Activated CD4-positive, alpha-beta memory T cell treated with anti-CD3 and anti-CD28 coated beads, Interleukin-2, amount 10 ng/mL, durations not matched to agents 7 days and 5 days (primary cell): ENCODE data around the gene NUDT22. TPM values are rescaled to one million over a fixed set of nuclear protein-coding genes. Genes with fewer than 3 reads are reported as not detected.
"Not testable (repeated sequence)": the region's sequence is repeated elsewhere in the genome, so short reads cannot be mapped to it uniquely, and the experiment has no call there.

Source experiments
- CTCF ChIA-PET: fragments of 350-600 bp; sonication (Branson Sonifier 250); formaldehyde crosslinking; loops from one replicate; lab custom pipeline; 2021; ENCODE audit warnings: antibody characterized with exemption, inconsistent platforms; lab: Charles Lee
- POLR2A ChIA-PET: fragments of 350-600 bp; sonication (Branson Sonifier 250); formaldehyde crosslinking; loops from one replicate; lab custom pipeline; 2021; ENCODE audit warnings: antibody characterized with exemption; lab: Charles Lee
- DNase-seq: peaks from one replicate; pipeline ENCODE4 v3.0.0-alpha.2; 2020
- H3K27ac Mint-ChIP-seq: one replicate; pipeline ENCODE4 v1.8.0; 2021; ENCODE audit warnings: mild to moderate bottlenecking, mixed read lengths
- H3K27me3 Mint-ChIP-seq: one replicate; pipeline ENCODE4 v1.8.0; 2021; ENCODE audit warnings: mixed read lengths
- H3K36me3 Mint-ChIP-seq: one replicate; pipeline ENCODE4 v1.8.0; 2021; ENCODE audit warnings: low read depth, mixed read lengths
- H3K4me1 Mint-ChIP-seq: one replicate; pipeline ENCODE4 v1.8.0; 2021; ENCODE audit warnings: mixed read lengths
- H3K4me3 Mint-ChIP-seq: one replicate; pipeline ENCODE4 v1.8.0; 2021; ENCODE audit warnings: mild to moderate bottlenecking, mixed read lengths
- H3K9me3 Mint-ChIP-seq: one replicate; pipeline ENCODE4 v1.8.0; 2021; ENCODE audit warnings: mixed read lengths
- total RNA-seq, 2 experiments: library from RNA; stranded (reverse); gene quantifications; one replicate each; pipeline ENCODE4 v1.2.3, GENCODE V29; 2021

The NUDT22 gene
- total RNA-seq, 2 experiments from 2014 or later, result 84.8 to 90.6 TPM

GRCh38 chr11:64246621-64246870 is 20.5 kb downstream of the NUDT22 start:
- POLR2A ChIA-PET, result interaction anchor here (0.7 to 11.2 kb wide), 13 partner anchors 9 to 1390 kb away, joined by 3 to 131 read pairs (median 14); partner anchors contain the start of genes BAD, CATSPERZ, DNAJC4 and ESRRA
- H3K9me3 Mint-ChIP-seq, result not testable (repeated sequence)

GRCh38 chr11:64246871-64247728 is 21.0 kb downstream of the NUDT22 start, which contains the start of gene PPP1R14B:
TSS of gene PPP1R14B (minus strand) at chr11:64246943. CDS start at chr11:64246673, 270 bp downstream.
- POLR2A ChIA-PET, result interaction anchor here (0.9 to 11.2 kb wide), 9 partner anchors 21 to 1391 kb away, joined by 3 to 131 read pairs (median 17); partner anchors contain the start of genes BAD, ESRRA, FERMT3 and NUDT22
- H3K36me3 Mint-ChIP-seq, result peaks cover 13% of the 10 kb centered on the region
- CTCF ChIA-PET, result interaction anchor here (1.0 to 2.8 kb wide), 5 partner anchors 8 to 56 kb away, joined by 3 to 14 read pairs (median 9); no protein-coding TSS in a partner anchor
- H3K27me3 Mint-ChIP-seq, result peaks cover 3% of the 10 kb centered on the region
- H3K4me3 Mint-ChIP-seq, result peak within 1 kb of the TSS; percentile 86
- H3K9me3 Mint-ChIP-seq, result no peaks in the 10 kb centered on the region
- peak; percentile 84 for DNase-seq
- H3K4me1 Mint-ChIP-seq, result peaks cover 53% of the 10 kb centered on the region
- peak within 1 kb of the TSS; percentile 85 for H3K27ac Mint-ChIP-seq

More at GRCh38 chr11:64246621-64246870, 20.5 kb downstream of the NUDT22 start:
- Mint-ChIP-seq H3K36me3 (peaks cover 13% of the 10 kb centered on the region), H3K4me1 (peaks cover 49% of the 10 kb centered on the region), H3K4me3 (peak overlapping the region; percentile 77)
- not testable (repeated sequence) for H3K27ac Mint-ChIP-seq, DNase-seq, H3K27me3 Mint-ChIP-seq
- CTCF ChIA-PET, result interaction anchor here (0.9 to 2.8 kb wide), 6 partner anchors 9 to 85 kb away, joined by 3 to 14 read pairs (median 6); no protein-coding TSS in a partner anchor

DNA sequence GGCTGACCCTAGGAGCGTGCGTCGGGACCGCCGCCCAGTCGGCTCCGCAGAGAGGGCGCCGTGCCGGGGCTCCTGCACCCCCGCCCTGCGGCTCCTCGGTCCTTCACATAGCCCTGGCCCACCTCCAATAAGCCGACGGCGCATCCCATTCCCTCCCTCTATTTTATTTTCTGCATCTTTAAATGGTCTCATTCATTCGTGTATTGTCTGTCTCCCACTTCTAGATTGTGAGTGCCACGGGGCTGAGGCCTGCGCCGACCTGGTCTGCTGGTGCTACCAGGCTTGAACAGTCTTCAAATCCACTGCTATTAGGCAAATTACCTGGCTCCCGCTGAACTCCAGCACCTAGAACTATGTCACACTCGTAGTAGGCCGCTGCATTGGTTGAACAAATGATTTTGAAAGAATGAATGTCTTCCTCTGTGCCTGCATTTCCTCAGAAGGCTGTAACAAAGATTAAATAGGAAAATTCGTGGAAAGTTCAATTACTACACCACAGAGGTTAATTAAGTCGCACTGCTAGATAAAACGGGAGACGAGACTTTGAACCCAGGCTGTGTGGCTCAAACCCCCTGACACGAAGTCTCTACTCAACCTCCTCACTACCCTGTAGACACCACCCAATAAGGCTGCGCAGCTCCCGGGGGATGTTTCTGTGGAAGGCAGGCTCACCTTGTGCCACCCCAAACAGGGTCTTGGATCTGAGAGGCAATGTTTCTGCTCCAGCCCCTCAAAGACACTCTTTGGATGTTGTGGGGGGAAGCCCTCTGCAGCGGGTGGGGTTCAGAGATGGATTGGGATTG is 21.9 kb downstream of the NUDT22 start:
- POLR2A ChIA-PET, result interaction anchor here (0.7 to 11.2 kb wide), 7 partner anchors 10 to 70 kb away, joined by 3 to 131 read pairs (median 19); partner anchors contain the start of genes ESRRA, FERMT3, NUDT22 and PRDX5
- Mint-ChIP-seq H3K36me3 (peaks cover 13% of the 10 kb centered on the region), H3K4me3 (peak overlapping the region; percentile 62), H3K9me3 (no peaks in the 10 kb centered on the region), H3K27me3 (peaks cover 3% of the 10 kb centered on the region), H3K4me1 (peaks cover 48% of the 10 kb centered on the region), H3K27ac (no peak overlapping the region)
- no peak for DNase-seq
- CTCF ChIA-PET, result interaction anchor here (1.5 to 4.7 kb wide), 2 partner anchors 21 to 42 kb away, joined by 4 to 34 read pairs; partner anchors contain the start of gene FERMT3

DNA sequence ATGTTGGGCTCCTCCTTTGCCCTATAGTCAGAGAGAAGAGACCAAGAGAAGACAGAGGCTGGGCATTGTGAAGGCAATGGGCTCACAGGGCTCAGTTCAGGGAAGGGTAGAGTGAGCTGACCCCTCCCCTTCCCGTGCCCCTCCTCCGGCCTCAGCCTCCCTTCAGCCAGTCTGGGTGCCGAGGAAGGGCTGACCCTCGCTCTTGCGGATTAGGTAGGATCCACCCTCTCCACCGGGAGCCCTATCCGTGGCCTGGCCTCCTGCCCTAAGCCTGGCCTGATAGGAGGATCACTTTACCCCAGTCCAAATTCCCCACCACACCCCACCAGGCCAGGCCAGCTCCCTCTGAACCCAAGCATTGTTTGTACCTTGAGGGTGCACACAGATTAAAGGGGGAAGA is 22.5 kb downstream of the NUDT22 start:
- peaks cover 3% of the 10 kb centered on the region for H3K27me3 Mint-ChIP-seq
- ChIA-PET CTCF (interaction anchor here (2.5 to 4.7 kb wide), 2 partner anchors 43 to 53 kb away, joined by 16 to 34 read pairs; partner anchors contain the start of gene FERMT3), POLR2A (interaction anchor here (0.7 to 11.2 kb wide), 3 partner anchors 10 to 43 kb away, joined by 3 to 131 read pairs (median 107); partner anchors contain the start of gene FERMT3)
- no peak overlapping the region for H3K27ac Mint-ChIP-seq
- peaks cover 45% of the 10 kb centered on the region for H3K4me1 Mint-ChIP-seq
- H3K4me3 Mint-ChIP-seq, result no peak overlapping the region
- DNase-seq, result no peak
- no peaks in the 10 kb centered on the region for H3K9me3 Mint-ChIP-seq
- peaks cover 8% of the 10 kb centered on the region for H3K36me3 Mint-ChIP-seq

DNA sequence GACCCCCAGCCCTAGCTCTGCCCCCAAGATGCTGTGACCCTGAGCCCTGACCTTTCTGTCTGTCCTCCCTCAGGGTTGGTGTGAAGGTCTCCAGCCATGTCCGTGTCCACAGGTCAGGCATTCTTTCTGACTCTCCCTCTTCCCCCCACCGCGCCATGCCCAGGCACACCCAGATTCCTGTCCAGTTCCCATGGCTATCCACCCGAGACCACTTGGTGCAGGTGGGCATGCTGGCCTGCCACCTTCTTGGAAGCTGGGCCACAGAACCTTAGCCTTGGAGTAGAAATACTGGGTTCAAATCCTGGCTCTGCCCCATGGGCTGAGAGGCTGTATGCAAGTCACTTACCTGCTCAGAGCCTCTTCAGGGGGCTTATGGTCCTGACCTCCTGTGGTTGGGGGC is 23.0 kb downstream of the NUDT22 start:
- Mint-ChIP-seq H3K4me3 (no peak overlapping the region), H3K36me3 (peaks cover 3% of the 10 kb centered on the region), H3K27me3 (peaks cover 3% of the 10 kb centered on the region), H3K9me3 (no peaks in the 10 kb centered on the region), H3K27ac (no peak overlapping the region), H3K4me1 (peaks cover 45% of the 10 kb centered on the region)
- POLR2A ChIA-PET, result interaction anchor here (0.7 to 11.2 kb wide), 4 partner anchors 8 to 43 kb away, joined by 3 to 131 read pairs (median 58); partner anchors contain the start of genes FERMT3 and FKBP2
- no peak for DNase-seq
- CTCF ChIA-PET, result interaction anchor here (2.0 to 4.7 kb wide), 4 partner anchors 8 to 52 kb away, joined by 16 to 34 read pairs (median 24); partner anchors contain the start of genes FERMT3 and FKBP2

- Mint-ChIP-seq H3K4me3 (peak overlapping the region; percentile 20), H3K27me3 (peaks cover 3% of the 10 kb centered on the region), H3K27ac (no peak overlapping the region), H3K36me3 (no peaks in the 10 kb centered on the region), H3K4me1 (peaks cover 41% of the 10 kb centered on the region), H3K9me3 (no peaks in the 10 kb centered on the region)
- ChIA-PET POLR2A (interaction anchor here (0.6 to 11.2 kb wide), 9 partner anchors 8 to 1713 kb away, joined by 3 to 131 read pairs (median 10); partner anchors contain the start of genes FERMT3, FKBP2, PRDX5 and STIP1), CTCF (interaction anchor here (1.1 to 4.7 kb wide), 12 partner anchors 8 to 82 kb away, joined by 3 to 34 read pairs (median 8); partner anchors contain the start of genes ESRRA, FERMT3, FKBP2 and GPR137)
- DNase-seq, result no peak
Measured at GRCh38 chr11:64249563-64250414, 23.7 kb downstream of the NUDT22 start.

DNA sequence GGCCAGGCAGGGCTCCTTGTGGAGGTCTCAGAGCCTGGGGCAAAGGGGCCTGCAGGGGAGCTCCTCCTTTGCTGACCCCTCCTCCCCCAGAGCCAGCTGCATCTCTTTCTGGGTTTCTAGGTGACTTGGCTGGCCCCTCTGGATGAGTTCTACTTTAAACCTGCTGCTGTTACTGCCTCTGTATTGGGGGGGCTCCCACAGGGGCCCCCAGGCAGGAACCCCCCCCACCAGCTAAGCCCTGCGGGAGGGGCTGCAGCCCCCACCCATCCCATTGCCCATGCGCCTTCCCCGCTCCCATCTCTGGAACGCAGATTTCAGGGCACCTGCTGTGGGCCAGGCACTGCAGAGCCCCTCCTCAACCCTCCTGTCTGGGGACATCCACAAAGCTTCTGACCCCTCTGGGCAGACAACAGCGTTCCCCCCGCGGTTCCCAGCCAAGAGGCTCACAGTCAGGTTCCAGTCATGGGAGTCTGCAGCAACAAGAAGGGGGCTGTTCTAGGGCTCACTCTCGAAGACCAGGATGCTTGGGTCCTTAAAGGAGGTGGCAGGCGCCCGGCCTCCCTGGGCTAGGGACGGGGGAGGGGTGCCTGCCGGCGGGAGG is 24.4 kb downstream of the NUDT22 start:
- peaks cover 3% of the 10 kb centered on the region for H3K27me3 Mint-ChIP-seq
- H3K27ac Mint-ChIP-seq, result no peak overlapping the region
- POLR2A ChIA-PET, result interaction anchor here (0.9 to 11.2 kb wide), 11 partner anchors 9 to 495 kb away, joined by 3 to 131 read pairs (median 8); partner anchors contain the start of genes BAD, FERMT3, FKBP2 and PRDX5
- DNase-seq, result no peak
- peak overlapping the region; percentile 77 for H3K4me3 Mint-ChIP-seq
- H3K36me3 Mint-ChIP-seq, result no peaks in the 10 kb centered on the region
- CTCF ChIA-PET, result interaction anchor here (0.6 to 4.7 kb wide), 14 partner anchors 9 to 1845 kb away, joined by 3 to 34 read pairs (median 6); partner anchors contain the start of genes ESRRA, FERMT3, FKBP2 and GPR137
- no peaks in the 10 kb centered on the region for H3K9me3 Mint-ChIP-seq
- H3K4me1 Mint-ChIP-seq, result peaks cover 36% of the 10 kb centered on the region

DNA sequence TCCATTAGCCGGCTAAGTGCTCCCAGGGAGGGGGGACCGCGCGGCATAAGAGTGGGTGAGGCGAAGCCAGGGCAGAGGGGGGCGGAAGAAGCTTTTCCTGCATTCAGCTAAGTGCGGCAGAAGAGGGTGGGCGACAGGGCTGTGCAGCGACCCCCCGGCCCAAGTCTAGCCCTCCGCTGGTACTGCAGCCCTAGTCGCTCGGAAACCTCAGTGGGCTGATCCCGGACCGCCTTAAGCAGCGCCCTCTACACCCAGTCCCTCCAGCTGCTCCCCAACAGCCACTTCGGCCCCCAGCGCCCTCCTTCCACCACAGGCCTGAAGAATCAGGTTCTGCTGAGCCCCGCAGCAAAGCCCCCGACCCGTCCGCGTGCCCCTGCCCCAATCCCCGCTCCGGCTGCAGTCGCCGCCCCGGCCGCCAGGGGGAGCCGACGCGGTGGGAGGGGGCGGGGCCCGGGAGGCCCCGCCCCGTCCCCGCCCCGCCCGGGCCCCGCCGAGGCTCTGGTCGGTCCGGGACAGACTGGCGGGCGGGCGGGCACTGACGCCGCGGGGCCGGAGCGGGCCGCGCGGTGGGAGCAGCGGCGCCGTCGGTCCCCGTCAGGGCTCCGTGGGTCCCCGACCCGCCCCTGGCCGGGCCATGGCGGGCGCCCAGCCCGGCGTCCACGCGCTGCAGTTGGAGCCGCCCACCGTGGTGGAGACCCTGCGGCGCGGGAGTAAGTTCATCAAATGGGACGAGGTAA is 25.1 kb downstream of the NUDT22 start, which contains the start of gene PLCB3:
PLCB3 (plus strand) TSS at position 515 of the 737 bp plus-strand sequence; CDS start at position 635, 120 bp downstream.
- Mint-ChIP-seq H3K9me3 (no peaks in the 10 kb centered on the region), H3K36me3 (no peaks in the 10 kb centered on the region), H3K27me3 (peaks cover 3% of the 10 kb centered on the region), H3K27ac (peak within 1 kb of the TSS; percentile 19), H3K4me1 (peaks cover 33% of the 10 kb centered on the region), H3K4me3 (peak within 1 kb of the TSS; percentile 83)
- ChIA-PET POLR2A (interaction anchor here (1.5 to 11.2 kb wide), 8 partner anchors 11 to 66 kb away, joined by 3 to 131 read pairs (median 10); partner anchors contain the start of genes BAD, FERMT3 and STIP1), CTCF (interaction anchor here (0.6 to 4.7 kb wide), 16 partner anchors 10 to 1845 kb away, joined by 3 to 34 read pairs (median 6); partner anchors contain the start of genes ESRRA, FERMT3, FKBP2 and NUDT22)
- peak; percentile 73 for DNase-seq

DNA sequence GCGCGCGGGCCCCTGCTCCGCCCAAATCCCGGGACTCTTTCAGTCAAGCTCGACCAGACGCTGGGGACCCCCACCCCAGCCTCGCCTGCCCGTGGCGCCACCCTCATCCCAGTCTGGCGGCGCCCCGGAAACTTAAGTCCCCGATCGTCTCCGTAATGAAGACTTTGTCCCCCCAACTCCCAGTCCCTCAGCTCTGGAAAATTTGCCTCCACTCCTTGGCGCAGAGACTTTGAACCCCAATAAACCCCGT is 25.6 kb downstream of the NUDT22 start:
- ChIA-PET POLR2A (interaction anchor here (1.0 to 11.2 kb wide), 9 partner anchors 10 to 66 kb away, joined by 3 to 131 read pairs (median 8); partner anchors contain the start of genes BAD, FERMT3 and STIP1), CTCF (interaction anchor here (0.7 to 4.7 kb wide), 9 partner anchors 10 to 65 kb away, joined by 3 to 34 read pairs (median 6); partner anchors contain the start of genes FERMT3, FKBP2, NUDT22 and TRPT1)
- H3K4me3 Mint-ChIP-seq, result peak overlapping the region; percentile 83
- no peak for DNase-seq
- H3K27me3 Mint-ChIP-seq, result peaks cover 3% of the 10 kb centered on the region
- peaks cover 33% of the 10 kb centered on the region for H3K4me1 Mint-ChIP-seq
- H3K27ac Mint-ChIP-seq, result peak overlapping the region; percentile 19
- H3K9me3 Mint-ChIP-seq, result no peaks in the 10 kb centered on the region
- peaks cover 2% of the 10 kb centered on the region for H3K36me3 Mint-ChIP-seq
